ENCODE data around the gene MATN3.

The MATN3 gene

DNA sequence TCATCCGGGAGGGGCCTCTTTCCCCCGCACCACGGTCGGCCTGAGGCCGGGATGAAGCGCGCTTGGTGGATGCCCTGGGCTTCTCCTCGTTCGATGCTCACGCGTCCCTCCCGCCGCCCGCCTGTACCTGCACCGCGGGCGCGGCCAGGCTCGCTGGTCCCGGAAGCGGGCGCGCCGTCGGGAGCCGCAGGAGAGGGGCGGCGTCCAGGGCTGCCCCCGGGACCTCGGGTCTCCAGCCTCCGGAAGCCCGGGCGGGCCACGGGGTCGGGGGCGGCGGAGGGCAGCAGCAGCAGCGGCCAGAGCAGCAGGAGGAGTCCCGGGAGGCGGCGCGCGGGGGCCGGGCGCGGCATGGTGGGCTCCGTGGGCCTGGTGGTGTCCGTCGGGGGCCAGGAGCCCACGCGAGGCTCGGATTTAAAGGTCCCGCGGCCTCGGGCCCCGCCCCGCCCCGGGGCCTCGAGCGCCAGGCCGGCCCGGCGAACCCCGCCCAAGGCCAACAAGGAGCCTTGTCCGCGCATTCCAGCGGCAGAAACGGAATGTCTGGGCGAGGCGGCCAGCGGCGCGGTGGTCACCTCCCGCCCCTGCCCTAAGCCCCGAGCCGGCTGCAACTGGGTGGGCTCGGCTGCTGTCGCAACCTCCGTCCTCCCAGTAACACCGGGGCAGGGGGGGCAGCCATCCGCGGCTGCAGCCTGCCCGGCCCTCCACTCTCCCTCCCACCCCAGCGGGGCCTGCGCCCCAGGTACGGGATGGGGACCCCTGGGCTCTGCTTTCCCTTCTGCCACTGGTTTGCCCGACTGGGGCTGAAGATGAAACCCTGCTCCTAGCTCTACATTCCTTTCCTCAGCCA, at the start of gene MATN3:
Gene MATN3 (minus strand): TSS at position 387 of the 844 bp plus-strand sequence. CDS start 37 bp downstream, at position 350.
- DNase-seq (ENCODE audit: low read depth, low spot score), result peak; percentile 35
- H3K4me3 ChIP-seq (ENCODE audit: low read depth, low read length), result peak within 1 kb of the TSS; percentile 38
- in situ Hi-C loops (cut with HindIII; ENCODE audit: low sequenced_read_pairs), result no loop called here
- TF ChIP-seq, protein P1, sequence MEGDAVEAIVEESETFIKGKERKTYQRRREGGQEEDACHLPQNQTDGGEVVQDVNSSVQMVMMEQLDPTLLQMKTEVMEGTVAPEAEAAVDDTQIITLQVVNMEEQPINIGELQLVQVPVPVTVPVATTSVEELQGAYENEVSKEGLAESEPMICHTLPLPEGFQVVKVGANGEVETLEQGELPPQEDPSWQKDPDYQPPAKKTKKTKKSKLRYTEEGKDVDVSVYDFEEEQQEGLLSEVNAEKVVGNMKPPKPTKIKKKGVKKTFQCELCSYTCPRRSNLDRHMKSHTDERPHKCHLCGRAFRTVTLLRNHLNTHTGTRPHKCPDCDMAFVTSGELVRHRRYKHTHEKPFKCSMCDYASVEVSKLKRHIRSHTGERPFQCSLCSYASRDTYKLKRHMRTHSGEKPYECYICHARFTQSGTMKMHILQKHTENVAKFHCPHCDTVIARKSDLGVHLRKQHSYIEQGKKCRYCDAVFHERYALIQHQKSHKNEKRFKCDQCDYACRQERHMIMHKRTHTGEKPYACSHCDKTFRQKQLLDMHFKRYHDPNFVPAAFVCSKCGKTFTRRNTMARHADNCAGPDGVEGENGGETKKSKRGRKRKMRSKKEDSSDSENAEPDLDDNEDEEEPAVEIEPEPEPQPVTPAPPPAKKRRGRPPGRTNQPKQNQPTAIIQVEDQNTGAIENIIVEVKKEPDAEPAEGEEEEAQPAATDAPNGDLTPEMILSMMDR (IDR thresholded peaks at IDR 0.05; ENCODE audit: low read depth, low read length), result no peak

DNA sequence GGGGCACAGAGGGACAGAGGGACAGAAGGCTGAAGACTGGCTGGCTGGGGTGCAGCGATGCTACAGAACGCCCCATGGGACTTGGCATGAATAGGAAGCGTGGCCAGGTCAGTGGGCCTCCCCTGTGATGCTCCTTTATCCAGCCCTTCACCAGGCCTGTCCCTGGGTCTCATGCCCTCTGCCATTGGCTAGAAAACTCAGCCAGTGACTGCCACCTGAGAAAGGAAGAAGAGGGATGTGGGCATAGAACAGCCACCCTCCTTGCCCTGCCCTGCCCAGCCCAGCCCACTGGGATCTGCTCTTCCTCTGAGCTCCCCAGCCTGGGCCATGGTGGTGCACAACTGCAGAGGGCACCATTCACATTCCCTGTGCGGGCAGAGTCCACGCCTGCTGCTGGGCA, 49.5 kb upstream of the MATN3 start:
- in situ Hi-C loops (cut with HindIII; ENCODE audit: low sequenced_read_pairs), result no loop called here
- TF ChIP-seq, protein P1 (IDR thresholded peaks at IDR 0.05; ENCODE audit: low read depth, low read length), result no peak
- DNase-seq (ENCODE audit: low read depth, low spot score), result no peak
- H3K4me3 ChIP-seq (ENCODE audit: low read depth, low read length), result no peak overlapping the region

DNA sequence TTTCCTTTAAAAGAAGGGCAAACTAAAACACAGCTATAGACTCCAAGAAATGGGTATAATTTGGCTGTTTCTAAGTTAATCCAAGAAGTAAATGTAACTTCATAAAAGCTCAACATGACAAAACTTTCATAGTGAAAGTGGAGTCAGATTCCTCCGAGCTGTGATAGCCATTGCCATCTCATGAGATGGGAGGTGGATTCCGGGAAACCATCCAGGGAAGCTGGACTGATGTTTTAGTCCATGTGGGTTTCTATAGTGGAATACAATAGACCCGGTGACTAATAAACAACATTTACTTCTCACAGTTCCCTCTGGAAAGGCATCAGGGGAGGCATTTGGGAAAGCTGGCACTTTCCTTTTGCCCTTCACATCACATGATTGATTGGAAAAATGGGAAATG, 49.0 kb upstream of the MATN3 start:
- TF ChIP-seq, protein P1 (IDR thresholded peaks at IDR 0.05; ENCODE audit: low read depth, low read length), result no peak
- in situ Hi-C loops (cut with HindIII; ENCODE audit: low sequenced_read_pairs), result no loop called here
- no peak overlapping the region for H3K4me3 ChIP-seq (ENCODE audit: low read depth, low read length)
- peak; percentile 62 for DNase-seq (ENCODE audit: low read depth, low spot score)

DNA sequence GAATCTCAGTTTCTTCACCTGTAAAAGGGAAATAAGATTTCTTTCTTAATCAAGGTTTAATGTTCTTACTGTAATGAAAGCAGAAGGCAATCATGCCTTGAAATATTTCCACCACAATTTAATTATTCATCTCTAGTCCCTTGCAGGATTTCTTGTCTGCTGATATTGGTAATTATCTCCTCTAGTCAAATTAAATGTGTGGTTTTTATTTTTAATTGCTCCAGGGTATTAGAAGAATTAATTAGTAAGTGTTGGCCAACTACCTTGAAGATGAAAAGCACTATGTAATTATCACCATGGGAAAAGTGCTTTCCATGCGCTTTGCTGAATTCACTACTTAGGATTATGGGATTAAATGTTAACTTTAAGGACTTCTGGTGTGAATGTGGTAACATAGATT, 47.6 kb upstream of the MATN3 start:
- in situ Hi-C loops (cut with HindIII; ENCODE audit: low sequenced_read_pairs), result no loop called here
- H3K4me3 ChIP-seq (ENCODE audit: low read depth, low read length), result no peak overlapping the region
- no peak for DNase-seq (ENCODE audit: low read depth, low spot score)
- TF ChIP-seq, protein P1 (IDR thresholded peaks at IDR 0.05; ENCODE audit: low read depth, low read length), result no peak

GRCh38 chr2:20057268-20057667, 44.8 kb upstream of the MATN3 start:
- TF ChIP-seq, protein P1 (IDR thresholded peaks at IDR 0.05; ENCODE audit: low read depth, low read length), result no peak
- in situ Hi-C loops (cut with HindIII; ENCODE audit: low sequenced_read_pairs), result no loop called here
- no peak overlapping the region for H3K4me3 ChIP-seq (ENCODE audit: low read depth, low read length)
- DNase-seq (ENCODE audit: low read depth, low spot score), result no peak

DNA sequence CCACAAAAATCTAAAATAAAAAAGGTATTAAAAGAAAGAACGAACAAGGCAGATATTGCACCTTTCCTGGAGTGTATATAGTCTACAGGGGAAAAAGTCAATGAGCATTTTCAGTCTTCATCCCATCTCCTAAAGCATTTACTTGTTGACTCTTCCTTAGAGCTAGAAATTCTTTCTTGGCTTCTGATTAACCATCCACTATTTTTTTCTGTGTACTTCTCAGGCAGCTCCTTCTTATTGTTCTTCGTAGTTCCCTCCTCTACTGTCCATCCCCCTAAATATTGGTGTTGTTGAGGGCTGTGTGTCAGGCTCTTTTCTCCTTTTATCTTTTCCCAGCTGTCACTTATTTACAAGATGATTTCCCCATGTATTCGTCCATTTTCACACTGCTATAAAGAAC, 42.5 kb upstream of the MATN3 start:
- in situ Hi-C loops (cut with HindIII; ENCODE audit: low sequenced_read_pairs), result no loop called here
- TF ChIP-seq, protein P1 (IDR thresholded peaks at IDR 0.05; ENCODE audit: low read depth, low read length), result no peak
- H3K4me3 ChIP-seq (ENCODE audit: low read depth, low read length), result no peak overlapping the region
- DNase-seq (ENCODE audit: low read depth, low spot score), result no peak

All from astrocyte of the spinal cord (primary cell).